Astrocyte (in vitro differentiated cells and primary cell): ENCODE data around the gene IL4R. TPM values are rescaled to one million over a fixed set of nuclear protein-coding genes. Genes with fewer than 3 reads are reported as not detected.

Source experiments
- DNase-seq: peaks from one replicate; pipeline ENCODE4 v3.0.0-alpha.2; 2010; ENCODE audit warnings: low read depth
- FAIRE-seq: peaks from 2 replicates; lab custom pipeline; 2011; peaks lifted over from hg19 to GRCh38; lab: Jason Lieb, UNC
- H2AFZ ChIP-seq: 2 replicates; pipeline ENCODE4 v1.6.0; 2012; ENCODE audit warnings: low read depth, low read length, inconsistent platforms
- H3K27ac ChIP-seq: 2 replicates; pipeline ENCODE4 v1.5.1; 2011; ENCODE audit warnings: low read depth, low read length, inconsistent platforms
- H3K27me3 ChIP-seq: 2 replicates; pipeline ENCODE4 v1.6.0; 2011; ENCODE audit warnings: low read length, inconsistent platforms; ENCODE audit not compliant: insufficient read depth
- H3K36me3 ChIP-seq: 2 replicates; pipeline ENCODE4 v1.5.1; 2011; ENCODE audit warnings: low read length, inconsistent platforms; ENCODE audit not compliant: insufficient read depth
- H3K4me1 ChIP-seq: 2 replicates; pipeline ENCODE4 v1.5.1; 2011; ENCODE audit warnings: low read length, inconsistent platforms; ENCODE audit not compliant: insufficient read depth
- H3K4me2 ChIP-seq: 2 replicates; pipeline ENCODE4 v1.6.0; 2012; ENCODE audit warnings: low read length, inconsistent platforms
- H3K4me3 ChIP-seq: 2 replicates; pipeline ENCODE4 v1.5.1; 2011; ENCODE audit warnings: low read depth, mild to moderate bottlenecking, low read length, inconsistent platforms; ENCODE audit not compliant: insufficient read depth
- H3K79me2 ChIP-seq: 2 replicates; pipeline ENCODE4 v1.6.0; 2012; ENCODE audit warnings: mild to moderate bottlenecking, low read length, inconsistent platforms; ENCODE audit not compliant: insufficient read depth
- H3K9ac ChIP-seq: 2 replicates; pipeline ENCODE4 v1.6.0; 2012; ENCODE audit warnings: mild to moderate bottlenecking, low read length, inconsistent platforms
- H3K9me3 ChIP-seq: 2 replicates; pipeline ENCODE4 v1.5.1; 2012; ENCODE audit warnings: low read depth, mild to moderate bottlenecking, low read length, inconsistent platforms; ENCODE audit not compliant: insufficient read depth
- H4K20me1 ChIP-seq: 2 replicates; pipeline ENCODE4 v1.6.0; 2012; ENCODE audit warnings: low read length, inconsistent platforms; ENCODE audit not compliant: insufficient read depth
- H3K27ac Mint-ChIP-seq: one replicate; pipeline ENCODE4 v1.8.0; 2021; ENCODE audit warnings: mild to moderate bottlenecking, mixed read lengths; ENCODE audit not compliant: unreplicated experiment
- H3K27me3 Mint-ChIP-seq: one replicate; pipeline ENCODE4 v1.8.0; 2021; ENCODE audit warnings: low read depth, mixed read lengths; ENCODE audit not compliant: unreplicated experiment
- H3K36me3 Mint-ChIP-seq: one replicate; pipeline ENCODE4 v1.8.0; 2021; ENCODE audit warnings: low read depth, mixed read lengths; ENCODE audit not compliant: unreplicated experiment
- H3K4me1 Mint-ChIP-seq: one replicate; pipeline ENCODE4 v1.8.0; 2021; ENCODE audit warnings: low read depth, mixed read lengths; ENCODE audit not compliant: unreplicated experiment
- H3K4me3 Mint-ChIP-seq: one replicate; pipeline ENCODE4 v1.8.0; 2021; ENCODE audit warnings: mild to moderate bottlenecking, moderate library complexity, mixed read lengths; ENCODE audit not compliant: unreplicated experiment
- H3K9me3 Mint-ChIP-seq: one replicate; pipeline ENCODE4 v1.8.0; 2021; ENCODE audit warnings: mild to moderate bottlenecking, mixed read lengths; ENCODE audit not compliant: unreplicated experiment
- EZH2 ChIP-seq: IDR thresholded peaks from 2 replicates; pipeline ENCODE4 v1.6.1; 2012; ENCODE audit warnings: mild to moderate bottlenecking, low read length, inconsistent platforms; ENCODE audit not compliant: insufficient read depth
- total RNA-seq: library from RNA; stranded (reverse); gene quantifications from 2 replicates; pipeline ENCODE4 v1.2.1, GENCODE V29; 2021
- TF ChIP-seq, protein P1 (sequence below): IDR thresholded peaks from 2 replicates; pipeline ENCODE4 v1.5.1; 2011; ENCODE audit warnings: low read depth, mild to moderate bottlenecking, inconsistent platforms, low read length, moderate library complexity; ENCODE audit not compliant: insufficient read depth

IL4R gene
- total RNA-seq, 1 donor from 2014 or later: 17.5 TPM

DNA sequence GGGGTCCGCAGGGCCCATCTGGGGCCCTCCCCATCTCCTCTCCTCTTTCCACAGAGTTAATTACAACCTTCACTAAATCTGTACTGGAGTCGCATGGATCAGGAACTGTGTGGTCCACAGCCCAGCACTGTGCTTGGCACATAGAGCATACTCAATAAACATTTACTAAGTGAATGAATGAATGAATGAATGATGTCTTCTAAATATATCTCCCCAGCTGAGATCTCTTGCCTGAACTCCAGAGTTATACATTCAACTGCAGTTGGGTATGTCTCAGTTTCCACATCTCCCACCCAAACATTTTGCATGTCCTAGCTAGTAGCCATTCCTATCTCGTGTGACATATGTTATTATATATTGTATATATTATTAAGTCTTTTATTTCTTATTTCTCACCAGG, 59.5 kb downstream of the IL4R start:
- DNase-seq: no peak
- TF ChIP-seq EZH2: no peak
- TF ChIP-seq, protein P1, sequence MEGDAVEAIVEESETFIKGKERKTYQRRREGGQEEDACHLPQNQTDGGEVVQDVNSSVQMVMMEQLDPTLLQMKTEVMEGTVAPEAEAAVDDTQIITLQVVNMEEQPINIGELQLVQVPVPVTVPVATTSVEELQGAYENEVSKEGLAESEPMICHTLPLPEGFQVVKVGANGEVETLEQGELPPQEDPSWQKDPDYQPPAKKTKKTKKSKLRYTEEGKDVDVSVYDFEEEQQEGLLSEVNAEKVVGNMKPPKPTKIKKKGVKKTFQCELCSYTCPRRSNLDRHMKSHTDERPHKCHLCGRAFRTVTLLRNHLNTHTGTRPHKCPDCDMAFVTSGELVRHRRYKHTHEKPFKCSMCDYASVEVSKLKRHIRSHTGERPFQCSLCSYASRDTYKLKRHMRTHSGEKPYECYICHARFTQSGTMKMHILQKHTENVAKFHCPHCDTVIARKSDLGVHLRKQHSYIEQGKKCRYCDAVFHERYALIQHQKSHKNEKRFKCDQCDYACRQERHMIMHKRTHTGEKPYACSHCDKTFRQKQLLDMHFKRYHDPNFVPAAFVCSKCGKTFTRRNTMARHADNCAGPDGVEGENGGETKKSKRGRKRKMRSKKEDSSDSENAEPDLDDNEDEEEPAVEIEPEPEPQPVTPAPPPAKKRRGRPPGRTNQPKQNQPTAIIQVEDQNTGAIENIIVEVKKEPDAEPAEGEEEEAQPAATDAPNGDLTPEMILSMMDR: no peak

GRCh38 chr16:27374221-27374803, 60.5 kb downstream of the IL4R start:
- no peak overlapping the region for H3K4me3 Mint-ChIP-seq
- no peak for DNase-seq
- no peak overlapping the region for H2AFZ ChIP-seq

More for the DNA sequence above, 59.5 kb downstream of the IL4R start:
- Histone ChIP-seq H3K9me3 (peaks cover 5% of the 10 kb centered on the region), H3K27ac (no peak overlapping the region), H4K20me1 (no peaks in the 10 kb centered on the region), H3K27me3 (no peaks in the 10 kb centered on the region), H3K4me3 (no peak overlapping the region), H3K36me3 (no peaks in the 10 kb centered on the region), H3K79me2 (no peaks in the 10 kb centered on the region), H3K9ac (no peak overlapping the region), H3K4me1 (no peaks in the 10 kb centered on the region), H2AFZ (no peak overlapping the region), H3K4me2 (no peak overlapping the region)
- H3K27me3 Mint-ChIP-seq: no peaks in the 10 kb centered on the region
- H3K36me3 Mint-ChIP-seq: no peaks in the 10 kb centered on the region
- H3K4me3 Mint-ChIP-seq: no peak overlapping the region
- peaks cover 10% of the 10 kb centered on the region for H3K4me1 Mint-ChIP-seq
- FAIRE-seq: no peak
- H3K9me3 Mint-ChIP-seq: peaks cover 9% of the 10 kb centered on the region
- no peak overlapping the region for H3K27ac Mint-ChIP-seq

More at GRCh38 chr16:27374221-27374803, 60.5 kb downstream of the IL4R start:
- H3K9ac ChIP-seq: no peak overlapping the region
- H3K27me3 Mint-ChIP-seq: no peaks in the 10 kb centered on the region
- H3K4me2 ChIP-seq: no peak overlapping the region
- no peaks in the 10 kb centered on the region for H3K36me3 Mint-ChIP-seq
- peaks cover 9% of the 10 kb centered on the region for H3K9me3 Mint-ChIP-seq
- peaks cover 5% of the 10 kb centered on the region for H3K9me3 ChIP-seq
- TF ChIP-seq, protein P1: no peak
- no peak for TF ChIP-seq EZH2
- peaks cover 16% of the 10 kb centered on the region for H3K4me1 Mint-ChIP-seq
- FAIRE-seq: no peak
- H4K20me1 ChIP-seq: no peaks in the 10 kb centered on the region
- no peaks in the 10 kb centered on the region for H3K36me3 ChIP-seq
- H3K79me2 ChIP-seq: no peaks in the 10 kb centered on the region
- no peak overlapping the region for H3K27ac ChIP-seq
- H3K27ac Mint-ChIP-seq: no peak overlapping the region
- no peak overlapping the region for H3K4me3 ChIP-seq
- H3K27me3 ChIP-seq: no peaks in the 10 kb centered on the region
- H3K4me1 ChIP-seq: peaks cover 5% of the 10 kb centered on the region
